Measurements from ENCODE around the gene JAK3. TPM values are rescaled to one million over a fixed set of nuclear protein-coding genes. Genes with fewer than 3 reads are reported as not detected.

The JAK3 gene
- total and polyA plus RNA-seq, 10 of the 15 experiments (the other 5 are each of a cell fraction or from before 2014, with no cell fraction given) = 7.8 to 67.9 (median 33.3) TPM

DNA sequence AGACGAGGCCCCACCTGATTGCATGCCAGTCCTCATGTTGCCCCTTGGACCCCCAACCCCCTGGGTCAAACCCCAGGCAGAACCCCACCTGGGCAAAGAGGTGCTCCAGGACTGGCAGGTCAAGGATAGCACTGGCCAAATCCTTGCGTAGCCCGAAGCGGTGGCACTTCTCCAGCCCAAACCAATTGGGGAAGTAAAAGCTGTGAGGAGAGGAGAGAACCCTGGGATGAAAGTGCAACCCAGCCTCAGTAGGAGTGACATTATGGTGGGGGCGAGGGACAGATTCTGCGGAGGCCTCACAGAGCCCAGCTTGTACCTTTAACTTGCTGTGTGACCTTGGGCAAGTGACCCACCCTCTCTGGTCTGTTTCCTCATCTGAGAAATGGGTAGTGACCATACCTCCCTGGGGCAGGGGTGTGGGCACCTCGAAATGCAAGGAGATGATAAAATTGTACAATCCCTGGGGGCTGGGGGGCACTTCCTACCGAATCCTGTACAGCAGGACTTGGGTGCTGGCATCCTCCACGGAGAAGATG is 4.4 kb downstream of the JAK3 start (continued):
- TF ChIP-seq, protein P1, sequence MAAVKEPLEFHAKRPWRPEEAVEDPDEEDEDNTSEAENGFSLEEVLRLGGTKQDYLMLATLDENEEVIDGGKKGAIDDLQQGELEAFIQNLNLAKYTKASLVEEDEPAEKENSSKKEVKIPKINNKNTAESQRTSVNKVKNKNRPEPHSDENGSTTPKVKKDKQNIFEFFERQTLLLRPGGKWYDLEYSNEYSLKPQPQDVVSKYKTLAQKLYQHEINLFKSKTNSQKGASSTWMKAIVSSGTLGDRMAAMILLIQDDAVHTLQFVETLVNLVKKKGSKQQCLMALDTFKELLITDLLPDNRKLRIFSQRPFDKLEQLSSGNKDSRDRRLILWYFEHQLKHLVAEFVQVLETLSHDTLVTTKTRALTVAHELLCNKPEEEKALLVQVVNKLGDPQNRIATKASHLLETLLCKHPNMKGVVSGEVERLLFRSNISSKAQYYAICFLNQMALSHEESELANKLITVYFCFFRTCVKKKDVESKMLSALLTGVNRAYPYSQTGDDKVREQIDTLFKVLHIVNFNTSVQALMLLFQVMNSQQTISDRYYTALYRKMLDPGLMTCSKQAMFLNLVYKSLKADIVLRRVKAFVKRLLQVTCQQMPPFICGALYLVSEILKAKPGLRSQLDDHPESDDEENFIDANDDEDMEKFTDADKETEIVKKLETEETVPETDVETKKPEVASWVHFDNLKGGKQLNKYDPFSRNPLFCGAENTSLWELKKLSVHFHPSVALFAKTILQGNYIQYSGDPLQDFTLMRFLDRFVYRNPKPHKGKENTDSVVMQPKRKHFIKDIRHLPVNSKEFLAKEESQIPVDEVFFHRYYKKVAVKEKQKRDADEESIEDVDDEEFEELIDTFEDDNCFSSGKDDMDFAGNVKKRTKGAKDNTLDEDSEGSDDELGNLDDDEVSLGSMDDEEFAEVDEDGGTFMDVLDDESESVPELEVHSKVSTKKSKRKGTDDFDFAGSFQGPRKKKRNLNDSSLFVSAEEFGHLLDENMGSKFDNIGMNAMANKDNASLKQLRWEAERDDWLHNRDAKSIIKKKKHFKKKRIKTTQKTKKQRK (IDR thresholded peaks at IDR 0.05; ENCODE audit: low read depth, low read length) = no peak

DNA sequence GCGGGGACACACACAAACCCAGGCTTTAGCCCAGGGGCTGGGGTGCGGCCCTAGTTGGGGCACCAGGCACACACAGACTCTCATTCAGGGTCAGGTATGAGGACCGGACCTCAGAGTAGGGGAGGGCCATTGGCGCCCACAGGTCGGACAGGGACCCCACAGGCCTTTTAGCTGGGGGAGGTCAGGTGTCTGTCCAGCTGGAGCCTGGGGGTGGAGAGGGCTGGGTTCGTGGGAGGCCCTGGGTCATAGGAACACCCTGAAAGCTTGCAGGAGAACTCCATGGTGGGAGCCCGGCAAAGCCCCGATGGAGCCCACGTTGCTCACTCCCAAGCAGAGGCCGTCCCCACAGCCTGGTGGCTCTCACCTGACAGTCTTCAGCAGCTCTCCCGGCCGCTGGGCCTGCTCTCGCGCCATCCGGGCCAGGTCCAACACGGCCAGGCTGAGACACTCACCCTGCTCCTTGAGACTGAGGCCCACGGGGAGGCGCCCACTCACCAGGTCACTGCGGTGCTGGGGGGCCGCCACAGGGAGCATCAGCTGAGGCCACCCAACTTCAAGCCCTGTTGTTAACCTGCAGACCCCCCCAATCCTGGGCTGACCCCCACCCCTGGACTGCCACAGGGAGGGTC is 5.0 kb downstream of the JAK3 start:
- 99% methylated on average over 19 of the region's 20 CpGs for WGBS (ENCODE audit: insufficient coverage, insufficient replicate concordance, low lambda C conversion rate, missing lambda C conversion rate)
- ChIA-PET POLR2A (no interaction called here), RAD21 (ENCODE audit: unreplicated experiment) (no interaction called here), SMC1A (ENCODE audit: uncharacterized antibody, unreplicated experiment) (no interaction called here), CTCF (interaction anchor here (1.0 kb wide), 1 partner anchor 347 kb away, joined by 3 read pairs; no protein-coding TSS in a partner anchor)
- FAIRE-seq = no peak
- Histone ChIP-seq H3K27ac (ENCODE audit: control insufficient read depth, insufficient read depth) (no peak overlapping the region), H3K4me2 (ENCODE audit: control insufficient read depth, insufficient read depth) (no peak overlapping the region), H3K4me3 (no peak overlapping the region), H3K79me2 (ENCODE audit: control insufficient read depth, insufficient read depth, low read length) (peaks cover 28% of the 10 kb centered on the region), H3K9ac (ENCODE audit: control insufficient read depth, insufficient read depth, low read length) (no peak overlapping the region), H4K20me1 (ENCODE audit: control insufficient read depth, insufficient read depth) (no peaks in the 10 kb centered on the region), H3K27me3 (replicated peaks in 1 of 2; ENCODE audit: control insufficient read depth in 2 of 2, insufficient read depth in 2 of 2, low read length in 1 of 2) (no peaks in the 10 kb centered on the region), H3K9me3 (replicated peaks; ENCODE audit: control insufficient read depth, insufficient read depth, low read length) (no peaks in the 10 kb centered on the region; the same call in 2 of the 3 replicates), H2AFZ (ENCODE audit: control insufficient read depth, low read depth, low read length) (no peak overlapping the region), H3K4me1 (ENCODE audit: control insufficient read depth, insufficient read depth, low read length) (peaks cover 14% of the 10 kb centered on the region), H3K36me3 (ENCODE audit: control insufficient read depth in 2 of 2, insufficient read depth in 2 of 2, low read length in 1 of 2) (peaks cover 9 to 18% of the 10 kb centered on the region in 2 experiments)
- no peak for DNase-seq (ENCODE audit: low read depth, low spot score)
- in situ Hi-C loops (cut with MboI) (no loop called here), intact Hi-C loops (cut with micrococcal nuclease; ENCODE audit: unreplicated experiment) (no loop called here)
- TF ChIP-seq KAT2A (conservative IDR thresholded peaks at IDR 0.05; ENCODE audit: control insufficient read depth, low read depth, low read length) (no peak), PAX5 (IDR thresholded peaks at IDR 0.05; ENCODE audit: borderline replicate concordance, low read depth, low read length) (no peak), SREBF1 (IDR thresholded peaks at IDR 0.05; ENCODE audit: low read length) (no peak), SUPT20H (IDR thresholded peaks at IDR 0.05; ENCODE audit: borderline replicate concordance, control insufficient read depth, low read depth, low read length) (no peak), RB1 (IDR thresholded peaks at IDR 0.05; ENCODE audit: borderline replicate concordance) (no peak), RAD21 (IDR thresholded peaks at IDR 0.05; ENCODE audit: insufficient read depth, low read depth, low read length) (no peak), WRNIP1 (IDR thresholded peaks at IDR 0.05; ENCODE audit: borderline replicate concordance, low read depth, low read length) (no peak)
- TF ChIP-seq, protein P2, sequence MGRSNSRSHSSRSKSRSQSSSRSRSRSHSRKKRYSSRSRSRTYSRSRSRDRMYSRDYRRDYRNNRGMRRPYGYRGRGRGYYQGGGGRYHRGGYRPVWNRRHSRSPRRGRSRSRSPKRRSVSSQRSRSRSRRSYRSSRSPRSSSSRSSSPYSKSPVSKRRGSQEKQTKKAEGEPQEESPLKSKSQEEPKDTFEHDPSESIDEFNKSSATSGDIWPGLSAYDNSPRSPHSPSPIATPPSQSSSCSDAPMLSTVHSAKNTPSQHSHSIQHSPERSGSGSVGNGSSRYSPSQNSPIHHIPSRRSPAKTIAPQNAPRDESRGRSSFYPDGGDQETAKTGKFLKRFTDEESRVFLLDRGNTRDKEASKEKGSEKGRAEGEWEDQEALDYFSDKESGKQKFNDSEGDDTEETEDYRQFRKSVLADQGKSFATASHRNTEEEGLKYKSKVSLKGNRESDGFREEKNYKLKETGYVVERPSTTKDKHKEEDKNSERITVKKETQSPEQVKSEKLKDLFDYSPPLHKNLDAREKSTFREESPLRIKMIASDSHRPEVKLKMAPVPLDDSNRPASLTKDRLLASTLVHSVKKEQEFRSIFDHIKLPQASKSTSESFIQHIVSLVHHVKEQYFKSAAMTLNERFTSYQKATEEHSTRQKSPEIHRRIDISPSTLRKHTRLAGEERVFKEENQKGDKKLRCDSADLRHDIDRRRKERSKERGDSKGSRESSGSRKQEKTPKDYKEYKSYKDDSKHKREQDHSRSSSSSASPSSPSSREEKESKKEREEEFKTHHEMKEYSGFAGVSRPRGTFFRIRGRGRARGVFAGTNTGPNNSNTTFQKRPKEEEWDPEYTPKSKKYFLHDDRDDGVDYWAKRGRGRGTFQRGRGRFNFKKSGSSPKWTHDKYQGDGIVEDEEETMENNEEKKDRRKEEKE (IDR thresholded peaks at IDR 0.05) = no peak
- TF ChIP-seq, protein P3, sequence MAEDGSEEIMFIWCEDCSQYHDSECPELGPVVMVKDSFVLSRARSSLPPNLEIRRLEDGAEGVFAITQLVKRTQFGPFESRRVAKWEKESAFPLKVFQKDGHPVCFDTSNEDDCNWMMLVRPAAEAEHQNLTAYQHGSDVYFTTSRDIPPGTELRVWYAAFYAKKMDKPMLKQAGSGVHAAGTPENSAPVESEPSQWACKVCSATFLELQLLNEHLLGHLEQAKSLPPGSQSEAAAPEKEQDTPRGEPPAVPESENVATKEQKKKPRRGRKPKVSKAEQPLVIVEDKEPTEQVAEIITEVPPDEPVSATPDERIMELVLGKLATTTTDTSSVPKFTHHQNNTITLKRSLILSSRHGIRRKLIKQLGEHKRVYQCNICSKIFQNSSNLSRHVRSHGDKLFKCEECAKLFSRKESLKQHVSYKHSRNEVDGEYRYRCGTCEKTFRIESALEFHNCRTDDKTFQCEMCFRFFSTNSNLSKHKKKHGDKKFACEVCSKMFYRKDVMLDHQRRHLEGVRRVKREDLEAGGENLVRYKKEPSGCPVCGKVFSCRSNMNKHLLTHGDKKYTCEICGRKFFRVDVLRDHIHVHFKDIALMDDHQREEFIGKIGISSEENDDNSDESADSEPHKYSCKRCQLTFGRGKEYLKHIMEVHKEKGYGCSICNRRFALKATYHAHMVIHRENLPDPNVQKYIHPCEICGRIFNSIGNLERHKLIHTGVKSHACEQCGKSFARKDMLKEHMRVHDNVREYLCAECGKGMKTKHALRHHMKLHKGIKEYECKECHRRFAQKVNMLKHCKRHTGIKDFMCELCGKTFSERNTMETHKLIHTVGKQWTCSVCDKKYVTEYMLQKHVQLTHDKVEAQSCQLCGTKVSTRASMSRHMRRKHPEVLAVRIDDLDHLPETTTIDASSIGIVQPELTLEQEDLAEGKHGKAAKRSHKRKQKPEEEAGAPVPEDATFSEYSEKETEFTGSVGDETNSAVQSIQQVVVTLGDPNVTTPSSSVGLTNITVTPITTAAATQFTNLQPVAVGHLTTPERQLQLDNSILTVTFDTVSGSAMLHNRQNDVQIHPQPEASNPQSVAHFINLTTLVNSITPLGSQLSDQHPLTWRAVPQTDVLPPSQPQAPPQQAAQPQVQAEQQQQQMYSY (CRISPR knock-in tag; IDR thresholded peaks at IDR 0.05) = no peak
- ATAC-seq = no peak
- no TSS peak for BruUV-seq (replicated peaks)

Measured in GM12878 (cell line).